Measurements from ENCODE around the gene PTPRN2.

- TF ChIP-seq ZNF384 (IDR thresholded peaks at IDR 0.05), result no peak
- TF ChIP-seq FOXK2 (IDR thresholded peaks at IDR 0.05), result no peak
- TF ChIP-seq FOXM1 (IDR thresholded peaks at IDR 0.05; ENCODE audit: borderline replicate concordance), result no peak
- TF ChIP-seq L3MBTL2 (conservative IDR thresholded peaks at IDR 0.05), result no peak
- TF ChIP-seq BHLHE40 (IDR thresholded peaks at IDR 0.05; ENCODE audit: borderline replicate concordance), result no peak
- no peak for TF ChIP-seq PKNOX1 (IDR thresholded peaks at IDR 0.05)
- TF ChIP-seq FOXA1 (IDR thresholded peaks at IDR 0.05), result no peak
- no peak for TF ChIP-seq ELF4 (IDR thresholded peaks at IDR 0.05)
- no peak for TF ChIP-seq NFRKB (IDR thresholded peaks at IDR 0.05)
- no peak for TF ChIP-seq SUZ12 (IDR thresholded peaks at IDR 0.05)
- no peak for TF ChIP-seq SP1 (IDR thresholded peaks at IDR 0.05)
- TF ChIP-seq TARDBP (IDR thresholded peaks at IDR 0.05), result no peak
- no peak for TF ChIP-seq CTBP1 (IDR thresholded peaks at IDR 0.05; ENCODE audit: borderline replicate concordance)
Observed at GRCh38 chr7:158581440-158582088, 6.1 kb downstream of the PTPRN2 start.
